ENCODE measurements around the gene CEACAM18.
A peak's percentile ranks its signal among the peaks of the same experiment; 100 is the strongest.

Gene CEACAM18

DNA sequence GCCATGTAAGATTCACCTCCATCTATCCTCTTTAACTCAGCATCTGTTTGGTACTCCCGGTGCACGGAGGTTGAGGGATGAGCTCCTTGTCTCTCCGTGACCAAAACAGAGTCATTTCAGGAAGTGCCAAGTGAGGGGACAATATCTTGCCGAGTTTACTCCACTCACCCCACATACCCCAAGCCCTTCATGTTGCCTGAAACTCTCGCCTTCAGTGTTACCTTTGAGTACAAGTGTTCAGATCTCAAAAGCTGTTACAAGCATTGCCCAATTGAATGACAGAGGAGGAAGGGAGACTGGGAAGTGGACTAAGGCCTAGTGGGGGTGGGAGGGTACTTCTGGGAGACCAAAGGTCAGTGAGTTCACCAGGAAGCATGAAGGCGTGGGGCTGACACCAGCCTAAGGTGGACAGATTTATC lies 29.3 kb downstream of the CEACAM18 start:
- no peaks in the 10 kb centered on the region for H3K4me1 ChIP-seq (ENCODE audit: insufficient read depth, insufficient read length)
- TF ChIP-seq SUZ12 (IDR thresholded peaks at IDR 0.05; ENCODE audit: extremely low read depth, insufficient read depth, insufficient read length) = no peak
- TF ChIP-seq YY1 (IDR thresholded peaks at IDR 0.05; ENCODE audit: insufficient read depth, insufficient read length) = no peak
- no peak for TF ChIP-seq ZNF274 (IDR thresholded peaks at IDR 0.05; ENCODE audit: low read depth, low read length)
- no peak overlapping the region for H3K4me3 ChIP-seq (ENCODE audit: insufficient read length, low read depth)
- H3K9ac ChIP-seq (ENCODE audit: insufficient read length, low read depth) = no peak overlapping the region
- no peaks in the 10 kb centered on the region for H3K36me3 ChIP-seq (ENCODE audit: insufficient read depth, insufficient read length, low read length)
- no peak for DNase-seq (ENCODE audit: low read depth, low spot score)
- H3K27me3 ChIP-seq (ENCODE audit: insufficient read depth, insufficient read length) = no peaks in the 10 kb centered on the region
- no peaks in the 10 kb centered on the region for H3K9me3 ChIP-seq (ENCODE audit: insufficient read depth, low read length)

DNA sequence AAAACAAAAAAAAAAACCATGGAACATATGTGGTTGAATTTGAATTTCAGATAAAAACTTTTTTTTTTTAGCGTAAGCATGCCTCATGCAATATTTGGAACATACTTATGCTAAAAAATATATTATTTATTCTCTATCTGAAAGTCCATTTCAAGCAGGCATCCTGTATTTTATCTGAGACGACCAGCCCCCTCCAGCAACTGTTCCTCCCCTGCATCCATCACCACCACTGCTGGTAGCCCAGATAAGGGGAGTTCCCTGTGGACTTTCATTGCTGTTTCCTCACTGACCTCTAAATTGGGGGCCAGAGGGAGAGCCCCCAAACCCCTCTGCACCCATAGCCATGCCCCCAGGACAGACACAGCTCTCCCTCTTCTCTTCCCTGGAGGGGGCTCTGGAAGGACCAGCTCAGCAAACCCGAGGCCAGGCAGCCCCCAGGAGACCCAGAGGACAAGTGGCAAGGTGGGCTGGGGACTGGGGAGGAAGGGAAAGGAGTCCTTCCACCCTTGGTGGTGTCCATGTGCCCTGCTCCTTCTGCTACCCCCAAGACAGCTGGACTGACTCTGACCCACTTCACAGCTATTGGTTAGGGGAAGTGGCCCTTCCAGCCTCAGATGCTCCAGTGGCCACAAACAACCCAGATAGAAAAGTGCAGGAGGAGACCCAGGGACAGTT lies 29.9 kb downstream of the CEACAM18 start:
- no peak for DNase-seq (ENCODE audit: low read depth, low spot score)
- TF ChIP-seq YY1 (IDR thresholded peaks at IDR 0.05; ENCODE audit: insufficient read depth, insufficient read length) (no peak), SUZ12 (IDR thresholded peaks at IDR 0.05; ENCODE audit: extremely low read depth, insufficient read depth, insufficient read length) (no peak), ZNF274 (IDR thresholded peaks at IDR 0.05; ENCODE audit: low read depth, low read length) (no peak)
- H3K36me3 ChIP-seq (ENCODE audit: insufficient read depth, insufficient read length, low read length) = no peaks in the 10 kb centered on the region

DNA sequence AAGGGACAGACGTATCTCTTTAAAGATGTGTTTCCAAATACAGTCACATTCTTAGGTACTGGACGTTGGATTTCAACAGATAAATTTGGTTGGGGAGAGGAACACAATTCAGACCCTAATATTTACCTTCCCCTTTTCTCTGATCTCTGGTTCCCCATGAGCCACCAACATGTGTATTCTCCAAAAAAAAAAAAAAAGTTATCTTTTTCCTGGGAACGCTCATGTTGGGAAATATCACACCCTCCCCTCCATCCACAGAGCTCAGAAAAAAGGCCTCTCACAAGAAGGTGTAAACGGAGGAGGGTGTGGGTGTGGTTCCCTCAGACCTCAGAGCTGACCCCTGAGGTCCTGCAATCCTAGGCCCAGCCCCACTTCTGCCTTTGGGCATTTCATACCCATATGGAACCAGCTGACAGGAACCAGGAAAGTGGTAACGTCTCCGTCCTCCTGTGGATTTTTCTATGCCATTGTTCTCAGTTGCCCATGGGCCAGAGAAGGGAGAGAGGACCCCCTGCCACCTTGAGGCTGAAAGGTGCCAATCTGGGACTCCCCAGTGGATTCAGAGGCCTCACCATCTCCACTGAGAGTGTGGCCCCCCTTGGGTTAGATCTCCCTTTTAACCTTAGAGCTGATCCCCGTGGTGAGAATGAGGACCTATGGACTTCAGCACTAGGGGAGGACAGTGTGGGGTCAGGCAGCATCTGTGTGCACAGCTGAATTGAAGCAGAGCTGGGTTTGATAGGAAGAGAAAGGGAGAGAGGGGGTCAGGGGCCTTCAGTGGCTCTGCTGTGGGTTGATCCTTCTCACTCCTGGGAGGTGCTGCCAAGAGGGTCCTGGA lies 31.7 kb downstream of the CEACAM18 start:
- H3K27me3 ChIP-seq (ENCODE audit: insufficient read depth, insufficient read length) = no peaks in the 10 kb centered on the region
- no peak for DNase-seq (ENCODE audit: low read depth, low spot score)
- no peaks in the 10 kb centered on the region for H3K36me3 ChIP-seq (ENCODE audit: insufficient read depth, insufficient read length, low read length)
- H3K9me3 ChIP-seq (ENCODE audit: insufficient read depth, low read length) = no peaks in the 10 kb centered on the region
- no peak overlapping the region for H3K9ac ChIP-seq (ENCODE audit: insufficient read length, low read depth)
- H3K4me1 ChIP-seq (ENCODE audit: insufficient read depth, insufficient read length) = no peaks in the 10 kb centered on the region
- TF ChIP-seq ZNF274 (IDR thresholded peaks at IDR 0.05; ENCODE audit: low read depth, low read length) (no peak), YY1 (IDR thresholded peaks at IDR 0.05; ENCODE audit: insufficient read depth, insufficient read length) (no peak), SUZ12 (IDR thresholded peaks at IDR 0.05; ENCODE audit: extremely low read depth, insufficient read depth, insufficient read length) (no peak)
- H3K4me3 ChIP-seq (ENCODE audit: insufficient read length, low read depth) = no peak overlapping the region

More for the DNA sequence above, 29.9 kb downstream of the CEACAM18 start:
- no peaks in the 10 kb centered on the region for H3K4me1 ChIP-seq (ENCODE audit: insufficient read depth, insufficient read length)
- no peaks in the 10 kb centered on the region for H3K27me3 ChIP-seq (ENCODE audit: insufficient read depth, insufficient read length)
- no peak overlapping the region for H3K9ac ChIP-seq (ENCODE audit: insufficient read length, low read depth)
- no peak overlapping the region for H3K4me3 ChIP-seq (ENCODE audit: insufficient read length, low read depth)
- no peaks in the 10 kb centered on the region for H3K9me3 ChIP-seq (ENCODE audit: insufficient read depth, low read length)

DNA sequence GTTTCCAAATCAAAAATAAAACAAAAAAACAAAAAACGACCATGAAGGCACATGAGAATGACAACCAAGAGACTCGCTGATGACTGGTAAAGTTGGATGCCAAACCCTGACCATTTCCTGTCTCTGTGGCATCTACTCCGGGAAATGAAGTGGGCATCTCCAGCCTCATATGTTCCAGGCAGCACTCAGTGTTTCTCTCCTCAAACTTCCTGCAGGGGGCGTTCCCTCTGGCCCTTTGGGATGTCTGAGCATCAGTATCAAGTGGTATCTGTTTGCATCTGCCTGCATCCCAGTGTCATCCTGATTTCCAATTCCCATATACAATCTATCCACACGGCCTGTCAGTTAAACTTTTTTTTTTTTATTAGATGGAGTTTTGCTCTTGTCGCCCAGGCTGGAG lies 33.0 kb downstream of the CEACAM18 start:
- TF ChIP-seq YY1 (IDR thresholded peaks at IDR 0.05; ENCODE audit: insufficient read depth, insufficient read length) = no peak
- TF ChIP-seq SUZ12 (IDR thresholded peaks at IDR 0.05; ENCODE audit: extremely low read depth, insufficient read depth, insufficient read length) = no peak
- no peak for TF ChIP-seq ZNF274 (IDR thresholded peaks at IDR 0.05; ENCODE audit: low read depth, low read length)
- Histone ChIP-seq H3K36me3 (ENCODE audit: insufficient read depth, insufficient read length, low read length) (no peaks in the 10 kb centered on the region), H3K4me3 (ENCODE audit: insufficient read length, low read depth) (no peak overlapping the region), H3K9me3 (ENCODE audit: insufficient read depth, low read length) (no peaks in the 10 kb centered on the region), H3K4me1 (ENCODE audit: insufficient read depth, insufficient read length) (no peaks in the 10 kb centered on the region), H3K9ac (ENCODE audit: insufficient read length, low read depth) (no peak overlapping the region), H3K27me3 (ENCODE audit: insufficient read depth, insufficient read length) (no peaks in the 10 kb centered on the region)
- peak; percentile 6 for DNase-seq (ENCODE audit: low read depth, low spot score)

DNA sequence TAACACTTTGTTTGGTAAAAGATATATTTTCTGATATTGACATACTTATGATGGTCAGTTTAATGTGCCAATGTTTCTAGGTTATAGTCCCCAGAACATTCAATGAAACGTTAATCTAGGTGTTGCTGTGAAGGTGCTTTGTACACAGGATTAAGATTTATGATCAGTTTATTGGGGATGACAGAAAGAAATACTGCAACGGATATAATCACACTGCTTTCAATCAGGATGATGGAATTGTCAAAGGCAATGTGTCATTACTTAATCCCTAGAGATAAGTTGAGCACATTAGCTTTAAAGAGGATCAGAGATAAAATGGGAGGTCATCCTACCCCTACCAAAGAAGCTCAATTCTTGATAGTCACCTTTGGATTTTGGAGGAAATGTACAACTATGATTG lies 35.6 kb downstream of the CEACAM18 start:
- Histone ChIP-seq H3K9ac (ENCODE audit: insufficient read length, low read depth) (no peak overlapping the region), H3K4me3 (ENCODE audit: insufficient read length, low read depth) (no peak overlapping the region), H3K4me1 (ENCODE audit: insufficient read depth, insufficient read length) (no peaks in the 10 kb centered on the region), H3K9me3 (ENCODE audit: insufficient read depth, low read length) (no peaks in the 10 kb centered on the region), H3K36me3 (ENCODE audit: insufficient read depth, insufficient read length, low read length) (no peaks in the 10 kb centered on the region), H3K27me3 (ENCODE audit: insufficient read depth, insufficient read length) (no peaks in the 10 kb centered on the region)
- TF ChIP-seq YY1 (IDR thresholded peaks at IDR 0.05; ENCODE audit: insufficient read depth, insufficient read length) = no peak
- TF ChIP-seq ZNF274 (IDR thresholded peaks at IDR 0.05; ENCODE audit: low read depth, low read length) = no peak
- TF ChIP-seq SUZ12 (IDR thresholded peaks at IDR 0.05; ENCODE audit: extremely low read depth, insufficient read depth, insufficient read length) = no peak
- DNase-seq (ENCODE audit: low read depth, low spot score) = no peak

DNA sequence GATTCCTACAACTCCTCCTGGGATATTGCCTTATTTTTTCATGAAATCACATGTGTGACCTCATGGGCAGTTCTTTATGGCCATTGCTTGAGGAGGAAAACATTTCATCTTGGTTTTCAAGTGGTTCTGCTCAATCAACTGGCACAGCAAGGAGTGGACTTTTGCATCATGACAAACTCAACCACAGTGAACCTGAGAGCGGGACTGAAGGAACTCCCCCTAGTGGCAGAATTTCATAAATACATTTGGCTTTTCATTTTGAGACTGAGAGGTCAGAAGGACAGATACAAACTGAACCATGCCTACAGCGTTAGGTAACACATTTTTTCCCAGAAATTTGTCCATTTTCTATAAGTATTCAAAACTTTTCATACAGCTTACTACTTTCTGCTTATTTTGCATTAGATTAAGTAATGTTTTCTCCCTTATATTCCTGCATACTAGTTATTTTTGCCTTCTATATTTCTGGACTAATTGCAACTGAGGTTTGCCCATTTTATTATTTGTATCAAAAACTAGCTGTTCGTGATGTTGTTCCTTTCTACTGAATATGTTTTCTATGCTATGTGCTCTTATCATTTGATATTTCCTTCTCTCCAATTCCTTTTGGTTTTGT lies 36.6 kb downstream of the CEACAM18 start:
- Histone ChIP-seq H3K27me3 (ENCODE audit: insufficient read depth, insufficient read length) (no peaks in the 10 kb centered on the region), H3K9me3 (ENCODE audit: insufficient read depth, low read length) (no peaks in the 10 kb centered on the region), H3K4me1 (ENCODE audit: insufficient read depth, insufficient read length) (no peaks in the 10 kb centered on the region), H3K9ac (ENCODE audit: insufficient read length, low read depth) (no peak overlapping the region), H3K4me3 (ENCODE audit: insufficient read length, low read depth) (no peak overlapping the region), H3K36me3 (ENCODE audit: insufficient read depth, insufficient read length, low read length) (no peaks in the 10 kb centered on the region)
- TF ChIP-seq SUZ12 (IDR thresholded peaks at IDR 0.05; ENCODE audit: extremely low read depth, insufficient read depth, insufficient read length) = no peak
- no peak for TF ChIP-seq YY1 (IDR thresholded peaks at IDR 0.05; ENCODE audit: insufficient read depth, insufficient read length)
- TF ChIP-seq ZNF274 (IDR thresholded peaks at IDR 0.05; ENCODE audit: low read depth, low read length) = no peak
- DNase-seq (ENCODE audit: low read depth, low spot score) = peak; percentile 11

DNA sequence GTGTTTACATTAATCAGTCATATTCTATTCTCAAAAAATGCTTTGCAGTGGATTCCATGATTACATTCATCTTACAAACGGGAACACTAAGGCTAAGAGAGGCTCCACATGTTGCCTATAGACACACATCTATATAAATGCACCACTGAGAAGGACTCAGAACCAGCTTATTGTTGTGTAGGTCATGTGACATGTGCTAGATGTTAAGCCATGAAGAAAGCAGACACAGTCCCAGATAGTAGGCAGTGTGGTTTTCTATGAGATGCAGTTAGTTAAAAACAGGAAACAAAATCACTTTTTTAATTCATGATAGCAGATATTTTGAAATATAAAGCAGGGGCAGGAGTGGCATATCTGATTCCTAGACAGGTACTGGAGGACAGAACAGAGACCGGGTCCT lies 42.4 kb downstream of the CEACAM18 start:
- Histone ChIP-seq H3K4me1 (ENCODE audit: insufficient read depth, insufficient read length) (peaks cover 3% of the 10 kb centered on the region), H3K27me3 (ENCODE audit: insufficient read depth, insufficient read length) (no peaks in the 10 kb centered on the region), H3K36me3 (ENCODE audit: insufficient read depth, insufficient read length, low read length) (no peaks in the 10 kb centered on the region), H3K4me3 (ENCODE audit: insufficient read length, low read depth) (no peak overlapping the region), H3K9me3 (ENCODE audit: insufficient read depth, low read length) (no peaks in the 10 kb centered on the region), H3K9ac (ENCODE audit: insufficient read length, low read depth) (no peak overlapping the region)
- TF ChIP-seq ZNF274 (IDR thresholded peaks at IDR 0.05; ENCODE audit: low read depth, low read length) (no peak), SUZ12 (IDR thresholded peaks at IDR 0.05; ENCODE audit: extremely low read depth, insufficient read depth, insufficient read length) (no peak), YY1 (IDR thresholded peaks at IDR 0.05; ENCODE audit: insufficient read depth, insufficient read length) (no peak)
- no peak for DNase-seq (ENCODE audit: low read depth, low spot score)
